Nephron (organoid): ENCODE data around the gene KRTAP5-10.
A peak's percentile ranks its signal among the peaks of the same experiment; 100 is the strongest.
"Not testable (repeated sequence)": the region's sequence is repeated elsewhere in the genome, so short reads cannot be mapped to it uniquely, and the experiment has no call there.

Experiments
- H3K27ac Mint-ChIP-seq, 3 experiments: 2 replicates each; pipeline ENCODE4 v1.8.0; 2020; ENCODE audit warnings: mixed read lengths in 3 of 3, mild to moderate bottlenecking in 2 of 3, moderate library complexity in 1 of 3
- H3K27me3 Mint-ChIP-seq: 2 replicates; pipeline ENCODE4 v1.8.0; 2021; ENCODE audit warnings: low read depth, mild to moderate bottlenecking, moderate library complexity, mixed read lengths
- H3K36me3 Mint-ChIP-seq: 2 replicates; pipeline ENCODE4 v1.8.0; 2020; ENCODE audit warnings: low read depth, mixed read lengths
- H3K4me1 Mint-ChIP-seq: 2 replicates; pipeline ENCODE4 v1.8.0; 2020; ENCODE audit warnings: mixed read lengths
- H3K4me3 Mint-ChIP-seq, 3 experiments: 2 replicates each; pipeline ENCODE4 v1.8.0; 2020; ENCODE audit warnings: mild to moderate bottlenecking in 3 of 3, mixed read lengths in 3 of 3, moderate library complexity in 2 of 3
- H3K9me3 Mint-ChIP-seq: 2 replicates; pipeline ENCODE4 v1.8.0; 2020; ENCODE audit warnings: mixed read lengths
- TF ChIP-seq, protein P1 (sequence below), 3 experiments: fragments of 200-600 bp; sonication (generic); IDR thresholded peaks; one replicate each; pipeline ENCODE4 v1.5.0; 2021; ENCODE audit warnings: antibody characterized with exemption in 3 of 3; ENCODE audit not compliant: unreplicated experiment in 3 of 3

Gene KRTAP5-10

DNA sequence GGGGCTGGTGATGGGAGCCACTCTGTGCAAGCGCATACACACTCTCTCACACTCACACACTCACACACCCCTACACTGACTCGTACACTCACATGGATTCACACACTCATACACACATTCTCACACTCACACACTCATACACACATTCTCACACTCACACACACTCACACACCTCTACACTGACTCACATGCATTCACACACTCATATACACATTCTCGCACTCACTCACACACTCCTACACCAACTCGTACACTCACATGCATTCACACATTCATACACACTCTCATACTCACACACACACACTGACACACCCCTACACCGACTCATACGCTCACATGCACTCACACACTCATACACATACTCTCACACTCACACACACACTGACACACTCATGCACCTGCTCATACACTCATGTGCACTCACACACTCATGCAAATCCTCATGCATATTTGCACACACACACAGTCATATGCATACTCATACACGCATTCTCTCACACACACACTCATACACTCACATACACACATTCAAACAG lies 12.2 kb downstream of the KRTAP5-10 start:
- H3K4me1 Mint-ChIP-seq = peaks cover 21% of the 10 kb centered on the region
- H3K27me3 Mint-ChIP-seq = peaks cover 14% of the 10 kb centered on the region
- H3K9me3 Mint-ChIP-seq = no peaks in the 10 kb centered on the region
- H3K36me3 Mint-ChIP-seq = no peaks in the 10 kb centered on the region
- TF ChIP-seq, protein P1, sequence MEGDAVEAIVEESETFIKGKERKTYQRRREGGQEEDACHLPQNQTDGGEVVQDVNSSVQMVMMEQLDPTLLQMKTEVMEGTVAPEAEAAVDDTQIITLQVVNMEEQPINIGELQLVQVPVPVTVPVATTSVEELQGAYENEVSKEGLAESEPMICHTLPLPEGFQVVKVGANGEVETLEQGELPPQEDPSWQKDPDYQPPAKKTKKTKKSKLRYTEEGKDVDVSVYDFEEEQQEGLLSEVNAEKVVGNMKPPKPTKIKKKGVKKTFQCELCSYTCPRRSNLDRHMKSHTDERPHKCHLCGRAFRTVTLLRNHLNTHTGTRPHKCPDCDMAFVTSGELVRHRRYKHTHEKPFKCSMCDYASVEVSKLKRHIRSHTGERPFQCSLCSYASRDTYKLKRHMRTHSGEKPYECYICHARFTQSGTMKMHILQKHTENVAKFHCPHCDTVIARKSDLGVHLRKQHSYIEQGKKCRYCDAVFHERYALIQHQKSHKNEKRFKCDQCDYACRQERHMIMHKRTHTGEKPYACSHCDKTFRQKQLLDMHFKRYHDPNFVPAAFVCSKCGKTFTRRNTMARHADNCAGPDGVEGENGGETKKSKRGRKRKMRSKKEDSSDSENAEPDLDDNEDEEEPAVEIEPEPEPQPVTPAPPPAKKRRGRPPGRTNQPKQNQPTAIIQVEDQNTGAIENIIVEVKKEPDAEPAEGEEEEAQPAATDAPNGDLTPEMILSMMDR (IDR thresholded peaks at IDR 0.05; ENCODE audit: unreplicated experiment in 3 of 3) = no peak
- no peak overlapping the region for H3K4me3 Mint-ChIP-seq
- no peak overlapping the region for H3K27ac Mint-ChIP-seq

DNA sequence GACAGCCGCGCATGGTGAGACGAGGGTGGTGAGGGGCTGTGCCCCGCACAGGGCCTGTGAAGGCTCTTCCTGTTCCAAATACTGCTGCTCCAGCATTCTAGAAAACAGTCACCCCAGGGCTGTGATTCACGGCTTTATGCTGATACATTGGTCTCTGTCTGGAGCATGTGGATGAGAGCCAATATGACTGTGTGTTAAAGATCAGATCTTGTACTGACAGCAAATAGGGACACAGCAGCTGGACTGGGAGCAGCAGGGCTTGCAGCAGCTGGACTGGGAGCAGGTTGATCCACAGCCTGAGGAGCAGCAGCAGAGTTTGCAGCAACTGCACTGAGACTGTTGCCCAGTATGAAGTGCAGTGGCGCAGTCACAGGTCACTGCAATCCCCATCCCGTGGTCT lies 14.2 kb downstream of the KRTAP5-10 start:
- peaks cover 18% of the 10 kb centered on the region for H3K27me3 Mint-ChIP-seq
- not testable (repeated sequence) for H3K27ac Mint-ChIP-seq, H3K9me3 Mint-ChIP-seq, H3K36me3 Mint-ChIP-seq, H3K4me3 Mint-ChIP-seq
- peaks cover 21% of the 10 kb centered on the region for H3K4me1 Mint-ChIP-seq

DNA sequence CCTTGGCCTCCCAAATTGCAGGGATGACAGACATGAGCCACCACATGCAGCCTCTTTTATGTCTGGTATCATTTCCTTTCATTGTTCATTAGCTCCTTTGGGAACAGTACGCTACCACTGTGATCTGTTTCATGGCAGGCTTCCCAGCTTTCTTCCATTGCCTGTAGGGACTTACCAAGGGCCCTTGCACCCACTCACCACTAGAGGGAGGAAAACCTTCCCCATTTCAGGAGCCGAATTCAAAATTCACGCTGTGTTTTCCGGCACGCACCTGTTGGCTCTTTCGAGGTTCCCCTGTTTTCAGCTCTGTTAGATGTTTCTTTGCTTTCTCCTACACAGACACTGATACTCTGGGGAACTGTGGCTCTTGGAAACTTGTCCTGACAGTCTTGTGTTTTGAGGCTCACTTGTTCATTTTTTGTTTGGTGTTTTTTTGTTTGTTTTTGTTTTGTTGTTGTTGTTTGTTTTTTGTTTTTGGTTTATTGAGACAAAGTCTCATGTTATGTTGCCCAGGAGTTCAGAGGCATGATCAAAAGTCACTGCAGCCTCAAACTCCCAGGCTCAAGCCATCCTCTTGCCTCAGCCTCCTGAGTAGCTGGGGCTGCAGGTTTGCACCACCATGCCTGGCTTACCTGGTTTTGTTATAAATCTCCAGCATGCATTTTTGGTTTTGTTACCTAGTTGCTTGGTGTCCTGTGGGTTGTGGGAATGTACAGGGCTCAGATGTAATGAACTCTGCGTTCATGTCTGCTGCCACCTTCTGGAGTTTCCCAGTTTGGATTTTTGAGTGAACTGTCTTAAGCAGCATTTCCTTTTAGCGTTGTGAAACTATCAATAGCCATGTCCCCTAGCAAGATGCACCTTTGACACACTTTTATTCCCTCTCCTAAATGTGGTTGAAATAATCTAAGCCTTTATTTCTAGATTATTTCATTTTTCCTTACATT lies 15.0 kb downstream of the KRTAP5-10 start:
- Mint-ChIP-seq H3K27me3 (peaks cover 20% of the 10 kb centered on the region), H3K4me1 (peaks cover 21% of the 10 kb centered on the region), H3K9me3 (no peaks in the 10 kb centered on the region), H3K36me3 (no peaks in the 10 kb centered on the region), H3K27ac (peak overlapping the region in 1 of 3 experiments; percentile 61), H3K4me3 (no peak overlapping the region)
- TF ChIP-seq, protein P1 (IDR thresholded peaks at IDR 0.05; ENCODE audit: unreplicated experiment in 3 of 3) = peak; percentile 67 to 81 (median 73)

GRCh38 chr11:71581826-71582225 lies 16.5 kb downstream of the KRTAP5-10 start:
- Mint-ChIP-seq H3K36me3 (no peaks in the 10 kb centered on the region), H3K4me3 (no peak overlapping the region), H3K27me3 (peaks cover 22% of the 10 kb centered on the region), H3K9me3 (no peaks in the 10 kb centered on the region), H3K4me1 (peaks cover 30% of the 10 kb centered on the region), H3K27ac (no peak overlapping the region)
- TF ChIP-seq, protein P1 (IDR thresholded peaks at IDR 0.05; ENCODE audit: unreplicated experiment in 3 of 3) = no peak

DNA sequence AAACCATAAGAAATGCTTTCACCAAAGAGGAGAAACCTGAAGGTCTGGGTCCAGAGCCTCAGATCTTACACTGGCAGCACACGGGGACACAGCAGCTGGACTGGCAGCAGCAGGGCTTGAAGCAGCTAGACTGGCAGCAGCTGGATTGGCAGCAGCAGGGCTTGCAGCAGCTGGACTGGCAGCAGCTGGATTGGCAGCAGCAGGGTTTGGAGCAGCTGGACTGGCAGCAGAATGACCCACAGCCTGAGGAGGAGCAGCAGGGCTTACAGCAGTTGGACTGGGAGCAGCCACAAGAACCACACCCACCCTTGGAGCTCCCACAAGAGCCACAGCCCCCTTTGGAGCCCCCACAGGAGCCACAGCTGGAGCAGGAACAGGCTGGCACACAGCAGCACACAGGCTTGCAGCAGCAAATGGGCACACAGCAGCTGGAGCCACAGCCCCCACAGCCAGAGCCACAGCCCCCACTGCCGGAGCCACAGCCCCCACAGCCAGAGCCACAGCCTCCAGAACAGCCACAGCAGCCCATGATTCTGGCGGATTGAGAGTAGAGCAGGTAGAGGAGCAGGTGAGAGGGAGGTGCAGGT lies 17.0 kb downstream of the KRTAP5-10 start, which contains the start of gene KRTAP5-11:
Gene KRTAP5-11, minus strand, starts transcription at position 567 of the 587 bp plus-strand sequence. Its CDS starts 38 bp downstream, at position 529.
- H3K4me3 Mint-ChIP-seq = no peak within 1 kb of the TSS
- no peaks in the 10 kb centered on the region for H3K36me3 Mint-ChIP-seq
- TF ChIP-seq, protein P1 (IDR thresholded peaks at IDR 0.05; ENCODE audit: unreplicated experiment in 3 of 3) = no peak
- H3K27ac Mint-ChIP-seq = no peak within 1 kb of the TSS
- no peaks in the 10 kb centered on the region for H3K9me3 Mint-ChIP-seq
- H3K4me1 Mint-ChIP-seq = peaks cover 30% of the 10 kb centered on the region
- H3K27me3 Mint-ChIP-seq = peaks cover 24% of the 10 kb centered on the region

GRCh38 chr11:71582969-71583368 lies 17.6 kb downstream of the KRTAP5-10 start:
- Mint-ChIP-seq H3K27me3 (peaks cover 26% of the 10 kb centered on the region), H3K4me1 (peaks cover 30% of the 10 kb centered on the region)
- H3K36me3 Mint-ChIP-seq, H3K27ac Mint-ChIP-seq, H3K9me3 Mint-ChIP-seq, H3K4me3 Mint-ChIP-seq: not testable (repeated sequence)

- H3K36me3 Mint-ChIP-seq, H3K9me3 Mint-ChIP-seq, H3K27ac Mint-ChIP-seq, H3K4me3 Mint-ChIP-seq: not testable (repeated sequence)
- H3K4me1 Mint-ChIP-seq = peaks cover 15% of the 10 kb centered on the region
- H3K27me3 Mint-ChIP-seq = peaks cover 31% of the 10 kb centered on the region
Measured at GRCh38 chr11:71585673-71586072, 20.3 kb downstream of the KRTAP5-10 start.

GRCh38 chr11:71588314-71588713 lies 23.0 kb downstream of the KRTAP5-10 start:
- H3K4me1 Mint-ChIP-seq, H3K36me3 Mint-ChIP-seq, H3K4me3 Mint-ChIP-seq, H3K9me3 Mint-ChIP-seq: not testable (repeated sequence)
- Mint-ChIP-seq H3K27ac (peak overlapping the region in 2 of 3 experiments; percentile 8 to 52), H3K27me3 (peaks cover 22% of the 10 kb centered on the region)

GRCh38 chr11:71588822-71589545 lies 23.6 kb downstream of the KRTAP5-10 start:
- Mint-ChIP-seq H3K27ac (peak overlapping the region in 2 of 3 experiments; percentile 8 to 52), H3K27me3 (peaks cover 22% of the 10 kb centered on the region)
- not testable (repeated sequence) for H3K36me3 Mint-ChIP-seq, H3K4me1 Mint-ChIP-seq, H3K4me3 Mint-ChIP-seq, H3K9me3 Mint-ChIP-seq

DNA sequence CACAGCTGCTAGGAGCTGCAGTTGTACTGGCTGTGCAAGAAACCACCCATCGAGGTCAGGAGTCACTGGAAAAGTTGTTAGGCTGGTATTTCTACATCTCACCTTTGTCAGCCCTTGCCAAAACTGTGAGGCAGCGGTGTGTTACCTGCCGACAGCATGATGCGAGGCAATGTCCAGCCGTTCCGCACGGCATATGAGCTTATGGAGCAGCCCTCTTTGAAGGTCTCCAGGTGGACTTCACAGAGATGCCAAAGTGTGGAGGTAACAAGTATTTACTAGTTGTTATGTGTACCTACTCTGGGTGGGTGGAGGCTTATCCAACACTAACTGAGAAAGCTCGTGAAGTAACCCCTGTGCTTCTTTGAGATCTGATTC lies 24.2 kb downstream of the KRTAP5-10 start:
- not testable (repeated sequence) for H3K4me3 Mint-ChIP-seq, H3K4me1 Mint-ChIP-seq

More for the DNA sequence above, 24.2 kb downstream of the KRTAP5-10 start:
- not testable (repeated sequence) for H3K36me3 Mint-ChIP-seq, H3K27ac Mint-ChIP-seq, H3K9me3 Mint-ChIP-seq
- H3K27me3 Mint-ChIP-seq = peaks cover 22% of the 10 kb centered on the region
